HG03280 (cell line): ENCODE results near the gene GPC5.
A peak's percentile ranks its signal among the peaks of the same experiment; 100 is the strongest.
"Not testable (repeated sequence)": the region's sequence is repeated elsewhere in the genome, so short reads cannot be mapped to it uniquely, and the experiment has no call there.

Experiments used
- ATAC-seq: cut with Tn5 transposase; IDR thresholded peaks from one replicate; pipeline ENCODE4 v1.9.1; 2021; ENCODE audit warnings: mild to moderate bottlenecking, moderate library complexity; ENCODE audit not compliant: unreplicated experiment

The GPC5 gene

DNA sequence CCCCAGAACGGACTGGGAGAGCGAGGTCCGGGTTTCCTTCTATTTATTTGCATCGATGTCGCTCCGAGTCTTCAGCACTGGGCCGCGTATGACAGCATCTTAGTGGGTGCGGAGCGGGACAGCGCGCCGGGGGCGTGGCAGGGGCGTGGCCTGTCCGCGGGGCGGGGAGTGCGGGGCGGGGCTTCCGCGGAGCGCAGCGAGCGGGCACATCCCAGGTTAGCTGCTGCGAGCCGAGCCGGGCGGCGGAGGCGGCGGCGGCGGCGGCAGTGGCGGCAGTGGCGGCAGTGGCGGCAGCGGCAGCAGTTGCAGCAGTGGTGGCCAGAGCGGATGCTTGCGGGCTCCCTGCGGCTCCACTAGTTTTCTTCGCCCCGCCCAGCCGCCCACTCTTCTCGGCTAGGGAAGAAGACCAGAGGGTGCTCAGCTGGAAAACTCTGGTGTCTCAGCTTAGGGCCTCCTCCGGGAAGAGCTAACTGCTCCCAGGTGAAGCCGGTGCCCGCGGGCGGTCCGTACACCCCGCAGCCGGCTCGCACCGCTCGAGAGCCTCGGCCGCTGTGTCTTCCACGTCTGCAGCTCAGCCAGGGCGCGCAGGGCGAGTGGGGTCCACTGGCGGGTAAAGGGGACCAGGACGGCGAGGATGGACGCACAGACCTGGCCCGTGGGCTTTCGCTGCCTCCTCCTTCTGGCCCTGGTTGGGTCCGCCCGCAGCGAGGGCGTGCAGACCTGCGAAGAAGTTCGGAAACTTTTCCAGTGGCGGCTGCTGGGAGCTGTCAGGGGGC lies at the start of gene GPC5:
Gene GPC5 (plus strand): TSS at position 209 of the 776 bp plus-strand sequence.
- peak; percentile 97 for ATAC-seq

- ATAC-seq: peak; percentile 50
These were observed 49.5 kb upstream of the GPC5 start for GRCh38 chr13:91348906-91349435.

GRCh38 chr13:91349992-91350911 lies 48.2 kb upstream of the GPC5 start:
- ATAC-seq: no peak

GRCh38 chr13:91351123-91351522 lies 47.3 kb upstream of the GPC5 start:
- no peak for ATAC-seq

GRCh38 chr13:91351980-91352379 lies 46.4 kb upstream of the GPC5 start:
- no peak for ATAC-seq

DNA sequence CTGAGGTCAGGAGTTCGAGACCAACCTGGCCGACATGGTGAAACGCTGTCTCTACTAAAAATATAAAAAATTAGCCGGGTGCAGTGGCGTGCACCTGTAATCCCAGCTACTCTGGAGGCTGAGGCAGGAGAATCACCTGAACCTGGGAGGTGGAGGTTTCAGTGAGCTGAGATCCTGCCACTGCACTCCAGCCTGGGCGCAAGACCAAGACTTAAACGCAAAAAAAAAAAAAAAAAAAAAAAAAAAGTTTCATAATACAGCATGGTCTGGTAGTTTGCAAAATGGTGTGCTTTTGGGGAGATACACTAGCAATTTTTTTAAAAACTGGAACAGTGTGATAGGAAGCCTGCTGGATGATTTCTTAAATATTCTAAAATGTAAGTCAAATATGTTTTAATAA lies 45.5 kb upstream of the GPC5 start:
- ATAC-seq: not testable (repeated sequence)

- ATAC-seq: no peak
These were observed 44.9 kb upstream of the GPC5 start for GRCh38 chr13:91353494-91353893.

DNA sequence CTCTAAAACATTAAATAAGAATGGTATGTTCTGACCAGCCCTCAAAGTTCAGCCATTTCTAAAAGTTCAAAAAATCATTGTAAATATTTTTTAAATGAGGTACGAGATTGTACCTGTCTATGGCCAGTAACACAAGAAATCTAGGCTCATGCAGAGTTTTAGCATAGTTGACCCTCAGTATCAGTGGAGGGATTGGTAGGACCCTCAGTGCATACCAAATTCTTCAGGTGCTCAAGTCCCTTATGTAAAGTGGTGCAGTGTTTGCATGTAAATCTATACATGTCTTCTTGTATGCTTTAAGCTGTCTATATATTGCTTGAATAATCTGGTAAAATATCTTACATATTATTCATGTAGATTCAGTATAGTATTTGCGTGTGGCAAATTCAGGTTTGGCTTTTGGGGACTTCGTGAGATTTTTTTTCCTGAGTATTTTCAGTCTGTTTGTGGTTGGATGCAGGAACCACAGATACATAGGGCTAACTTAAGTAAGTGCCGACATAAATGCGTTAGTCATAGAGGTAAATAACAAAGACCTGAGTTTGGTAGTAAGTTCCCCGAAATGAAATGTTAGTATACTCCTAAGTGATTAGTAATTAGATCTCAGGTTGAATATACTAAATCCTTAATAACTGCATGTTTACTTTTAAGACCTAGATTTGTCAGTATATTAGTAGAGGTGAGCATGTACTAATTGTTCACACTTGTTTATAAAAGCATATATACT lies 43.2 kb upstream of the GPC5 start:
- no peak for ATAC-seq

GRCh38 chr13:91355826-91356710 lies 42.4 kb upstream of the GPC5 start:
- ATAC-seq: no peak

DNA sequence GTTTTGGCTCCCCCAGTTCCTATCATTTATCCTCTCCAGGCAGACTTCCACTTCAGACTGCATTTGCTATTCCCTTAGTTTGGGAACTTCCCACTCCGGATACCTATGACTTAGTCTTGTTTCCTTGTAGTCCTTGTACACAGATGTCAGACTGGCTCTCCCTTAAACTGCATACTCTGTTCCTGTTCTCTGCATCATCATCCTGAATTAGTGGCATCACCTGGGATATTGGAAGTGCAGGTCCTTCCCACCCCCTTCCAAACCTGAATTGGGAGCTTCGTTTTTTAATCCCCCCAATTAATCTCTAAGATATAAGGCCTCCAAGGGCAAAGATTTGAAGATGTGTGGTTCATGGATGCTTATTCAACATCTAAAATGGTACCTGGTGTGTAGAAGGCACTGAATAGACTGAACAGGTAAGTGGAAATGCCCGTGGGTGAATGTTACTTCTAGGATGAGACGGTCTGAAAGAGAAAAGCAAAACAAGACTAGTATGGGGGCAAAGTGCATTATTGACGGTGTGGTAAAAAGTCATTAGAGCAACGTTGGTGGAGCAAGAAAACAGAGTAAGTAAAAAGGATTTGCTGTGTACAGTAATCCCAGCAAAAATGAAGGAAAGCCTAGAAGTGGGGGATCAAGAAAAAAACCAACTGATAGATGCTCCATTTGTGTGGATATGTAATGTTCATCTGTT lies 41.4 kb upstream of the GPC5 start:
- ATAC-seq: no peak

- no peak for ATAC-seq
These were observed 40.6 kb upstream of the GPC5 start for GRCh38 chr13:91357613-91358386.

- no peak for ATAC-seq
These were observed 40.0 kb upstream of the GPC5 start for GRCh38 chr13:91358387-91358782.

GRCh38 chr13:91359111-91359510 lies 39.3 kb upstream of the GPC5 start:
- no peak for ATAC-seq

GRCh38 chr13:91359631-91360030 lies 38.8 kb upstream of the GPC5 start:
- no peak for ATAC-seq

DNA sequence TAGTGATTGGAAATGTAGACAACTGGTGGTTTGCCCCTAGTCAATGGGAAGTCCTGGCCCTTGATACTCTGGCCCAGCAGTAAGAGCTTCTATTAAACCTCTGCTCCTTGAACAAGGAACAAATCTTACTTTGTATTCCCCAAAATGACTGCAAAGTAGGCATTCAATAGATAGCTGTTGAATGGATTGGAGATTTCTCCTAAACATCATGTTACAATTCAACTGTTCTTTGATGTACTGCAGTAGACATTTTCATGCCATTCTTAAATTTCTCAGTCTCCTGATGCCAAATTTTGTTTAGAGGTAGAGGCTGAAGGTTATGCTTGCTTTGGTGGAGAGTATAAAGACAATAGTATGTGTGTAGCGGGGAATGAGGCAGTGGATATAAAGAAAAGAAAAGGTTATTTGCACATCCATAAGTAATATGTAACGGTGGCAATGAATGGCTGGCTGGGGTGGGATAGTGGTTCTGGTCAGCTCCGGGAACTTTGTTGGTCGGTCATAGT lies 38.1 kb upstream of the GPC5 start:
- ATAC-seq: no peak

DNA sequence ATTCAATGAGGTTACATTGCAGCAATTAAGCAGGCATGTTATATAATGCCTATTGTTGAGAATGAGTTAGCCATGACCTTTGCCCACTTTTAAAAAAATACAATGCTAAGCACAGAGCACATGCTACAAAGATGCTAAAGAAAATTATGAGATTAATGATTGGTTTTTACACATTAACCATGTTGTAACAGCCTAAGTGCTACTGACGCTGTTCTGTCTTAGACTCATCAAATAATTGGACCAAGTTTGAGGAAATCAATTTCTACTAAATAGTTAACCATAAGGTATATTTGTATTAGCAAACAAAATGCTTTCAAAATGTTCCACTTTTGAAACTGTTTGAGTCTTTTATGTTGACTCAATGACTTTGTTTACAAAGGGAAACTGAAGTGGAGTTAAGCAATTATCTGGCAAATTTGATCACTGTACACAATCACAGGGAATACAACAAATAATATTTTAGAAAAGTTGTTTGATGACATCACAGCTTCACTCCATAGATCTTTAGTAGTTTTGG lies 36.6 kb upstream of the GPC5 start:
- no peak for ATAC-seq

GRCh38 chr13:91362908-91363307 lies 35.5 kb upstream of the GPC5 start:
- no peak for ATAC-seq

- ATAC-seq: no peak
These were observed 30.3 kb upstream of the GPC5 start for GRCh38 chr13:91368101-91368500.
